HG03135 (cell line): ENCODE results near the gene AFAP1L1.

Experiments used
- ATAC-seq: cut with Tn5 transposase; IDR thresholded peaks from one replicate; pipeline ENCODE4 v1.9.1; 2021; ENCODE audit warnings: mild to moderate bottlenecking, moderate library complexity; ENCODE audit not compliant: unreplicated experiment

AFAP1L1 gene

DNA sequence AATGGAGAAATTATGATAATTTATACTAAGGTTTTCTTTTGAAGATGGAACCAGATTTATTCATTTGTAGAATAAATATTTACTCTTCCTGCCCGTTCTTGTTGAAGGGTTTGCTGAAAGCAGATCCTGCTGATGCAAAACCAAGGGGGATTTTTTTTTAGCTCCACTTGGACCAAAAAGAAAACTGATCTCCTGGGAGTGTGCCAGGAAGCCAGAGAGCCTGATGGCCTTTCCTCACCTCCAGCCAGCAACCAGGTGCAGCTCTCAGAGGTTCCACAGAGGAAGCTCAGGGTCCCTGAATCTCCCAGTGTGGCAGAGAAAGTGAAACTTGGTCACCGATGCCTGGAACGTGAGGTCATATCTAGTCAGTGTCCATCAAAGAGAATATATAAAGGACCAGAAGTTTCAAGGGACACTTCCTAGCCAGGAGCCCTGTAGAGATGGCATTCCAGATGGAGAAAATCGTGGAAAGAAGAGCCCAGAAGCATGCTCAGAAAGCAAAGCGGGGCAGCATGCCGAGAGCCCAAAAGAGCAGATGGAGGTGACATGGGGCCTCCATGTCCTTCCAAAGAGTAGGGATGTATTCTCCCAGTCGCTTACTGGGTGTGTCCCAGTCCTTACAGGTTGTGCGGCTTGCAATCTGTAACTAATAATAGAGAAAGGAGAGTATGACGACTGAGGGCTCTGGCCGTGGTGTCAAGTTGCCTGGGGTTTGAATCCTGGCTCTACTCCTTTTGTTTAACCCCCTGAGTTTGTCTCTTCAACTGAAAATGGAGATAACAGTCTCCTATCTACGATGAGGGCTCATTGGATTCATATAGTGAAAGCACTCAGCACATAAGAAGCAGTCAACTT, 12.2 kb downstream of the AFAP1L1 start:
- no peak for ATAC-seq

DNA sequence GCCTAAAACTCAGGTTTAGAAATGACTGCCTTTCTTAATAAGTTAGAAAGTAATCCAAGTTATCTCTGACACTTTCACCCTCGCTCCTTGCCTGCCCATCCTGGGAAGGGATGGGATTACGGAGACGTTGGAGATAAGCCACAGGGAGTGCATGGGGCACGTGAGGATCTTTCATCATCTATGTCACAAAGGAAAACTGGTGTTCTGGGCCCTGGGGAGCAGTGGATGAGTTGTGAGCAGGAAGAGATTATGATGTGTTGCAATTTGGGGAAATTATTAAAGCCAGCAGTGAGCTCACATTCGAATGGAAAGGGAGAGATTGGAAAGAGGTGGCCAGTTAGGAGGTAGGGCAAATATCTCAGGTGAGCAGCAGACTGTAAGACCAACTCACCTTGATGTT, 12.8 kb downstream of the AFAP1L1 start:
- ATAC-seq: no peak

DNA sequence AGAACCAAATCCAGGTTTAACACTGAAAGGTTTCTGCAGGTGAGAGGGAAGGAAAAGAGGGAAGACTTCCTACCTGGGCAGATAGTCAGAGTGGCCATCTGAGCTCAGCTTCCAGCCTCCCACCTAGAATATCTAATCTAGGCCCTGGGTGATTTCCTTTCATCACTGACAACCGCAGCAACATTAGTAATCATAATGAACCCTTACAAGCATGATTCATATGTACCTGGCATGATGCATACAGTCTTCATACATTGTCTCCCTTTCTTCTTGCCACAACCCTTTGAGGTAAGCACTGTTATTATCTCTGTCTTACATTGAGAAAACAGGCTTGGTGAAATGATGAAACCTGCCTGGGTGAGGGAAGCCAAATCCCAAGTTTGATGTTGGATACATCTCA, 13.5 kb downstream of the AFAP1L1 start:
- ATAC-seq: no peak

DNA sequence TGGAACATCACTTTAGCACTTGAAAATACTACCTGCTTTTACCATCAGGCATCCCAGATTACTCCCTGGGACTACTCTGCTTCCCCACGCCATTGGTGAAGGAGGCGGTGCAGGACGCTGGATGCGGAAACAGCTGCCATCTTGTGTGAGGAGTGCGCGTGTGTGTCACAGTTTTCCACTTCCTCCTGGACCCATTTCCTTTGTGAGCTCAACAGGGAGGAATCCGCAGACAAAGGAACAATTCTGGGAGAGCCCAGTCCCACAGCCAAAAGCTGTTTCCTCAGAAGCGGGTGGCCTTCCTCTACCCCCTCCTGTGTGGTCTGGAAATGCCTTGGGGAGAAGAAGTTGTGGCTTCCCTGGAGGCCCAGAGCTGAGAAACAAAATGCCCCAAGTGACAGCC, 16.8 kb downstream of the AFAP1L1 start:
- no peak for ATAC-seq

DNA sequence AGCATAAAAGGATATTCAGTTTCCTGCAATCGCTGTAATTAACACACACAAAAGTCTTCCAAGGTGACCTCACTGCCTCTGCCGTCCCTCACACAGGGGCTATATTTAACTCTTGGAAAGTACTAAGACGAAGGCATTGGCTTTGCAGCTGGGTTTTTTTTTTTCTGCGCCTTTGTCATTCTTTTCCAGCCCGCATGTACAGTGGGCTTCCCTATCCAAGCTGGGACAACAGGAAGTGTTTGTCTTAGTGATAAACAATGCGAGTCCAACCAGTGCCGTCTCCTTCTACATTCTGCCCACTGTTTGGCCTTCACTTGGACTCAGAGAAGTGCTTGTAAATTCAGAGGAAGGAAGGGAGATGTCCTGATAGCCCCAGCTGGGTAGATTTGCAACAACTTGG, 17.6 kb downstream of the AFAP1L1 start:
- no peak for ATAC-seq

DNA sequence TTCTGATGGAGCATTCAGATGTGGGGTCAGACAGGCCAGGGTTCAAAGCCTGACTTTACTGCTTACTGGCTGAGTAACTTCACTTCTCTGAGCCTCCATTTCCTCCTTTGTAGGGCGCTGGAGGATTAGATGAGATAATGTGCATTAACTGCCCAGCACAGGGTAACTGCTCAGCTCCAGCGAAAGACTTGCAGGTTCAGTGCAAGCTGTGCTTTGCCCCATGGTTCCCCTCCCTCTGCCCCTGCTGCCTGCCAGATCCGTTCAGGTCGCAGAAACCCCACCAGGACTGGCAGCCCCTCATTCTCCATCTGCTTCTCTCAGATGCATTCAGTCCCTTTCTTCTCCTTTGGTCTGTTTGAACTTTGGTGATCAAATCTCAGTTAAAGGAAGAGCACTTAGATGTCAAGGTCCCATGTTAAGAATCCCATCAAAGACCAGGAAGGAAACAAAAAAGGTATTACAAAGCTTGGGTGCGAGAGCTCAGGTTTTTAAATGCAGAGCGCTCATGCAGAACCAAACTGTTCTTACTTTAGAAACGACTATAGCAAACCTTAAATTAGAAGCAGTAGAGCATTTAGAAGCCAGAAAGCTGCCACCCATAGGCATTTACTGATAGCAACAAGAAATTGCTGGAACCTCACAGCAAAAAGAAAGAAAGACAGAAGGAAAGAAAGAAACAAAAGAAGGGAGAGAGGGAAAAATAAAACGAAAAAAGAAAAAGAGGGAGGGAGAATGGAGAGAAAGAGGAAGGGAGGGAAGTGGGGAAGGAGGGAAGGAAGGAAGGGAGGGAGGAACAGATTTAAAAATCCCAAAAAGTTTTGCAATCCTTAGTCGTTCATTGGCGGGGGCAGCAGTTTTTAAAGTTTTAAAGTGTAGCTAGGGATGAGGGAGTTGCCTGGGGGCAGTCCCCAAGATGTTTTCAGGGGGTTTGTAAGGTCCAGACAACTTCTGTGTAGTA, 23.5 kb downstream of the AFAP1L1 start:
- ATAC-seq: no peak

DNA sequence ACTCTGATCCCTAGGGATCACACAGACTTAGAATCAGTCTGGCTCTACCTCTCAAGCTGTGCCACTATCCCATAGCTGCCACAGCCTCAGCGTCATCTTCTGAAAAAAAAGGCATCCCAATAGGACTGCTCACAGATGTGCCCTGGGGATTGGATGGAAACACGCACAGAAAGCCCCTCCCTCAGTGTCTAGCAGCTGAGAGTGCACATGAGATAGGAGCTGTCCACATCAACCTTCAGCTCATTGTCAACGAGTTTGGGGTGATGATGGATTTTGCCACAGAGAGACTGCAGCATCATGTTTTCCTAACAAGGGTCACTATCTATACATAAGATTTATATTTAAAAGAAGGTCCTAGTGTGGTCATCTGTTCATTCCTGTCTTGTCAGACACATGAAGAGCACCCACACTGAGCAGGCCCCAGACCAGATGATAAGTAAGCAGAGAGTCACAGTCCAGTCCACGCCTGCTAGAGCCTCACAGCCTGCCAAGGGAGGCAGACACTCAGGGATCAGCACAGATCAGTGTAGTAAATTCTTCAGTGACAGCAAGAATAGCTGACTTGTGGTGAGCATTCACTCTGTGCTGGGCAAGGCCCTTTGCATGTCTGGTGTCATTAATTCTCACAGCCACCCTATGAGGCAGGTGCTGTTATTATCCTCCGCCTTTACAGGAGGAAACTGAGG, 25.8 kb downstream of the AFAP1L1 start:
- ATAC-seq: no peak

DNA sequence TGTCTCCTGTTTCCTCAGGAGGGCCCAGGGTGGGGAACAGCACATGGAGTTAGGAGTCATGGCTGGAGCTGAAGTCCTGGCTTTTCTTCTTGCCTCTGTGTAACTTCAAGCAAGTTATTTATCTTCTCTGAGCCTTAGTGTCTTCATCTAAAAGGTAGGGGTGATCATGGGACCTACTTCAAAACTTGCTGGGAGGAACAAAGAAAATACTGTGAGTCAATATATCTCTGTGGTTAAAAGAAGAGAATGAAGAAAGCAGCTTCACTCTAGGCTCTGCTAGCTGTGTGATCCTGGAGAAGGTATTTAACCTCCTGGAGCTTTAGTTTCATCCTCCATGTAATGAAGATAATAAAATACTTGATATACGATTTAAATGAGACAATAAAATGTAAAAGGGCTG, 26.5 kb downstream of the AFAP1L1 start:
- no peak for ATAC-seq

DNA sequence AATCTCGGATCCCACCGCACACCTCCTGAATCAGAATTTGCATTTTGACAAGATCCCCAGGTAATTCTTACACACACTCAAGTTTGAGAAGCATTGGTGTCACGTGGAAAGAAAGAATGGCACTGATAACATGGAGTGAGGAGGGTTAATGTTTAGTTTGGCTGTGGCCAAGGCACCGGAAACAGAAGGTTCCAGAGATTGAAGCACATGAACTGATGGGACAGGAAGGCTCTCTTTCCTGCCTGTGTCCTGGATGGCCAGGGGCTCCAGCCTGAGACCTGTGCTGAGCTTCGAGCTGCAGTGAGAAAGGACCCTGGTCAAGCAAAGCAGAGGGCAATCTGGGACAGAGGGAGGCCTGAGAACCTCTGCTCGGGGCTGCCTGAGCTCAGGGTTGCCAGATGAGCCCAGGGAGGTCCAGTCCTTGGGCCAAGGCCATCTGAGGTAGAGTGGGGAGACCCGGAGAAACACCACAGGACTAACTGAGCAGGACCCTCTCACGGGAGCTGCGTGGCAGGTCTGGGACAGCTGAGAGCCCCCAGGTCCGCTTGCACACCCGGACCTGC, 27.3 kb downstream of the AFAP1L1 start:
- peak; percentile 69 for ATAC-seq

DNA sequence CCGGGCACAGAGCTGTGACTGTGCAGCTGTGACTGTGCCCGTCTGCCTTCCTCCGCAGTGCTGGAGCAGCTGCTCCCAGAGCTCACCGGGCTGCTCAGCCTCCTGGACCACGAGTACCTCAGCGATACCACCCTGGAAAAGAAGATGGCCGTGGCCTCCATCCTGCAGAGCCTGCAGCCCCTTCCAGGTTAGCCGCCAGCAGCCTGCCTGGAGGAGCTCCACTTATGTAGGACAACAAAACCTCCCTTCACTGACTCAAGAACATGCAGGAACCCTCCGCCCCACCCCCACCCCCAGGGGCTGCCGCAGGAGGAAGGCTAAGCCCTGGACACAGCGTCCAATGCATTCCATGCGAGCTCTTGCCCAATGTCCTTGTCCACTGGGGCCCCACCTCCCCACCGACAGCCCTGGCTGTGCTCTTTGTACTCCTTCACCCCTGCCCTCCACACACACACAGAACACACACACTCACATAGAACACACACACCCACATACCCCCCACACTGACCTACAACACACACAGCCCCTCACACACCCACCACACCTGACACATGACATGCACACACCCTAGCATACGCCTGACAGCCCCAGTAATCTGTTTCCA, 27.9 kb downstream of the AFAP1L1 start:
- no peak for ATAC-seq

DNA sequence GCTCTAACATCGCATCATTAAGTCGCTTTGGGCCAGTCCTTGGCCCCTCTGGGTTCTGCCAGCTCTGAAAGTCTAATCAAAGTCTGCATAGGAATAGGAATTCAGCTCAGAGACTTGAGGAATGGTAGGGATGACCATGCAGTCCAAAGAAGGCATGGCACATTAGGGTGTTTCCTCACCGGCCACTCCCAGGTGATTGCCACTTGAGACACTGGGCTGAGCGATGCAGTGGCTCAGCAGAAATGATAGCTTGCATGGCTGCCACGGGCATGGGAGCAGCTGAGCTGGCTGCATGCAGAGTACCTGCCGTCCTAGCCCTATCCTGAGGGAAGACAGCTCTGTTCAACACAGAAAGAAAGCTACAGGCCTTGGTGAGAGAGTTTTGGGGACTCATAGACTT, 28.8 kb downstream of the AFAP1L1 start:
- ATAC-seq: no peak

DNA sequence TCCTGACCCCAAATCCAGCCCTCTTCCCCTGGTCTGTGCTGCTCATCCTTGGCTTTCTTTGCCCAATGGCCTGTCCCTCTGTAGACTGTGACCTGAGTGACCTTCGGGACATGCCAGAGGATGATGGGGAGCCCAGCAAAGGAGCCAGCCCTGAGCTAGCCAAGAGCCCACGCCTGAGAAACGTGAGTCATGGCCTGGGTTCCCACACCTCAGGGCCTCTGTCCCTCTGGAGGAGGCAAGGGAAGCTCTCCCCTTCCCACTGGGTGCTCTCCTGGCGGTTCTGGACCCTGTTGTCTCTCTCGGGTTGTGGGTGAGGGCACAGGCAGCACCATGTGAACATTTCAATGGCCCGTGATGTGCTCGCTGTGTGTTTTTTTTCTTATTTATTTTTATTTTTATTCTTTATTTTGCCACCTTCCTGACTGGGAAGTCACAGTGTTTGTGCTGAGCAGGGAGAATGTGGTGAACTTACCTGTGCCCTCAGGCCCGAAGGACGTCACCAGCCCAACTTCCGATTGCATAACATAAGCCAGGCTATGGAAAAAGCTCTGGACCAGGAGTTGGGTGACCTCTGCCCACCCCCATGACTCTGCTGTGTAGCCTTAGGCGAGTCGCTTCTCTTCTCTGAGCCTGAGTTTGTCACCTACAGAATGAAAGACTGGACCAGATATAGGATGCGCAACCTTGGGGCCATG, 29.5 kb downstream of the AFAP1L1 start:
- no peak for ATAC-seq

DNA sequence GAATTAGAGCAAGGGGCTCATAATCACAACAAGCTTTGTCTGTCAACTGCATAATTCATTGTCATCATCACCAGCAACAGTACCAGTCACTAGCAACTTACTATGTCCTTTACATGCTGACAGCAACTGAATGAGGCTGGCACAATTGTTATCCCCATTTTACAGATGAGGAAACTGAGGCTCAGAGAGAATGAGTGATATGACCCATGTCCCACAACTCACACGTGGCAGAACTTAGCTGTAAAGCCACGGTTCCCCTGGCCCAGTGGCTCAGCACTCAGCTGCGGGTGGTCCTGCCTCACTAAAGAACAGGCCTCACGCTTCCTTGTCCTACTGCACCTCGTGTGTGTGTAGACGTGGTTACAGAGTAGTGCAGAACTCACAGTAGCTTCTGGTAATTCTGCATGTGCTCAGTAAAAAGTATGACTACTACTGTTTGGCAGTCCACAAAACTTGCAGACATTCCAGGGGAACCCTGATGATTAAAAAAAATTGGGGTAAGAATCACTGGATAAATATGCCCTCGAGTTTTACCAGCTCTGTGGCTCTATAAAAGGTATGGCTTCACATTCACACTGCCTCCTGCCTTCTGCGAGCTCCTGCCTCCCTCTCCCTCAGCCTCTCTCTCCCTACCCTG, 30.2 kb downstream of the AFAP1L1 start:
- no peak for ATAC-seq

DNA sequence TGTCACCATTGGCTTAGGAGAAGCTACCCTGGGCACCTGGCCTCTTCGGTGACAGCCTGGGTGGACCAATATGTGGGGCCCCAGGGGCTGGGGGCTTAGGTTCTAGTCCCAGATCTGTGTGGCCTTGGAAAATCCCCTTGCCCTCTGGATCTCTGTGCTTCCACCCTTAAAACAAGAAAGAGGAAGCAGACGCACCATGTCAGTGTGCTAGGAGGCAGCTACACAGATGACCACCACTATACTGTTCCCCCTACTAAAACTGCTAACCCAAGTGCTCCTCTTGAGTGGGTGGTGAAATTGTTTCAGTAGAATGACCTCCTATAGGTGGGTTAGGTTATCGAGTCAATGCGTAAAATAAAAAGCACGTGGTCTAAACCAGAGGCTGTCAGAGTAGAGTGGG, 31.0 kb downstream of the AFAP1L1 start:
- no peak for ATAC-seq

DNA sequence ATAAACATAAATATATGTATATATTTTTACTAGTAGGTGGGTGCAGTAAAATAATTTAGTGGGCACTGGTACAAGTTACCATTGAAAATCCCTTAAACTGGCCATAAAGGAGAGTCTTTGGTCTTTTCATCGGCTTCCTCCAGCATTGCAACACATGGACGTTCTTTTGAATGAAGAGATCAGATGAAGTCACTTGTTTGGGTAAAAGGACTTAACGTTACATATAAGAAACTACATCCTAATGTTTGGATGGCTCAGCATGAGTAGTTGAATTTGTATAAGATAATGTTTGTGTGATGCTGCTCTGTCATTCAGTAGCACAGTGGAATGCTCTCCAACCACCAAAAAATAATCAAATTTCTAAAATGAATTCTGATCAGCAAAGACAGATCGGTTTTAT, 31.6 kb downstream of the AFAP1L1 start:
- ATAC-seq: no peak

DNA sequence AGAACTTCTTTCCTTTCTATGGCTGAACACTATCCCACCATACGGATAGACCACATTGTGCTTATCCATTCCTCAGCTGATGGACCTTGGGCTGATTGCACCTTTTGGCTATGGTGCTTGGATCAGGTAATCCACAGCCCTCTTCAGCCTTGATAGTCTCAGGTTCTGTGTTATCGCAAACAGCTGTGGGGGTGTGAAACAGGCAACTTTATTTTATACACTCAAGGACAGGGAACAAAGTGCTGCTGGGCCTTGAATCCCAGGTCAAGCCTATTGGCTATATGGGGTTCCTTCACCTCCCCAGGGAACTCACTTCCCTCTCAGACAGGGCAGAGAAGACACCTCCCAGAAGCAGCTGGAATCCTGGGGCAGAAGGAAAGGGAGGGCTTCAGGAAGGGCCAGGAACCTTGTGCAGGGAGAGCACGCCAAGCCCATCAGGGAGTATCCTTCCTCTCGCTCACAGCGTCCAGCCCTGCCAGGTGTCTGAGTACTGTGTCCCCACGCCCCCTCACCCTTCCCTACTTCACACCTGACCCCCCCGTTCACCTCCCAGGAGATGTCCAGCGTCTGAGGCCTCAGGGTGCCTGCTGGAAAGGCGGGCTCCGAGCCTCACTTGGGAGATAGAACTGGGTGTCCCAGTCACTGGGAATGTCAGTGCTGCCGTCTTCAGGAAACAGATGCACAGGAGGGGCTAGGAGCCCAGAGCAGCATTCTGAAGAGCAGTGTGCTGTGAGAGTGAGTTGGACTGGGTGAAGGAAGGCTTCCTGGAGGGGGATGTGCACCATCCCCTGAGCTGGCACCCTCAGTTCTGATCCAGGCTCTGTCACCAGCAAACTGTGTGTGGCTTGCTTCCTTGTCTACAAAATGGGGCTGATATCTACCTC, 32.8 kb downstream of the AFAP1L1 start:
- no peak for ATAC-seq

DNA sequence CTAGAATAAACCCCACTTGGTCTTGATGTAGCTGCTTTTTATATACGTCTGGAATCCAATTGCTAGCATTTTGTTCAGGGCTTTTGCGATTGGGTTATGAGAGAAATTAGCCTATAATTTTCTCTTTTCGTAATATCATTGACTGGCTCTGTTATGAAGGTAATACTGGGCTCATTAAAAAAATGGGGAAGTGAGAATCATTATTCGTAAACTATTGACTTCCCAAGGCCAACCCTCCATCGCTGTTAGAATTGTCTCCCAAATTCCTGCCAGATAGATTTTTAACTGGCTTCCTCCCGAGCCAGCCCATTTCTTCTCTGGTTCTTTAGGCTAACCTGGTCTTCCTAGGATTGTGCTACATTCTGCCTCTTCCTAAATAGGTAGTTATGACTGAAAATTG, 37.7 kb downstream of the AFAP1L1 start:
- ATAC-seq: no peak

DNA sequence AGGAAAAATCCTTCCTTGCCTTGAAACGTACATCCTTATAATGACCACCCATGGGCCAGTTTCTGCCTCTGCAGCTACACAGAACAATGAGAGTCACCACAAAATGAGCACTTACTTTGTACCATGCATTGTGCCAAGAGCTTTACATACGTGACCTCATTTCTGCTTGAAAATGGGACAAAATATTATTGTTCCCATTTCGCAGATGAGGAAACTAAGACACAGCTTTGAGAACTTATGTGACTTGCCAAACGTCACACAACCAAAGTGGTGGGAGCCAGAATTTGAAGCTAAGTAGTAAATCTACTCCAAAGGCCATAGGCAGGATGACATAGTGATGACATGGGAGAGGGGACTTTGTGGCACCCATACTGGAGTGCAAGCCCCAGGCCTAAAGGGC, 38.8 kb downstream of the AFAP1L1 start:
- ATAC-seq: no peak
